ENCODE data around the gene FLT1.

Gene FLT1, protein sequence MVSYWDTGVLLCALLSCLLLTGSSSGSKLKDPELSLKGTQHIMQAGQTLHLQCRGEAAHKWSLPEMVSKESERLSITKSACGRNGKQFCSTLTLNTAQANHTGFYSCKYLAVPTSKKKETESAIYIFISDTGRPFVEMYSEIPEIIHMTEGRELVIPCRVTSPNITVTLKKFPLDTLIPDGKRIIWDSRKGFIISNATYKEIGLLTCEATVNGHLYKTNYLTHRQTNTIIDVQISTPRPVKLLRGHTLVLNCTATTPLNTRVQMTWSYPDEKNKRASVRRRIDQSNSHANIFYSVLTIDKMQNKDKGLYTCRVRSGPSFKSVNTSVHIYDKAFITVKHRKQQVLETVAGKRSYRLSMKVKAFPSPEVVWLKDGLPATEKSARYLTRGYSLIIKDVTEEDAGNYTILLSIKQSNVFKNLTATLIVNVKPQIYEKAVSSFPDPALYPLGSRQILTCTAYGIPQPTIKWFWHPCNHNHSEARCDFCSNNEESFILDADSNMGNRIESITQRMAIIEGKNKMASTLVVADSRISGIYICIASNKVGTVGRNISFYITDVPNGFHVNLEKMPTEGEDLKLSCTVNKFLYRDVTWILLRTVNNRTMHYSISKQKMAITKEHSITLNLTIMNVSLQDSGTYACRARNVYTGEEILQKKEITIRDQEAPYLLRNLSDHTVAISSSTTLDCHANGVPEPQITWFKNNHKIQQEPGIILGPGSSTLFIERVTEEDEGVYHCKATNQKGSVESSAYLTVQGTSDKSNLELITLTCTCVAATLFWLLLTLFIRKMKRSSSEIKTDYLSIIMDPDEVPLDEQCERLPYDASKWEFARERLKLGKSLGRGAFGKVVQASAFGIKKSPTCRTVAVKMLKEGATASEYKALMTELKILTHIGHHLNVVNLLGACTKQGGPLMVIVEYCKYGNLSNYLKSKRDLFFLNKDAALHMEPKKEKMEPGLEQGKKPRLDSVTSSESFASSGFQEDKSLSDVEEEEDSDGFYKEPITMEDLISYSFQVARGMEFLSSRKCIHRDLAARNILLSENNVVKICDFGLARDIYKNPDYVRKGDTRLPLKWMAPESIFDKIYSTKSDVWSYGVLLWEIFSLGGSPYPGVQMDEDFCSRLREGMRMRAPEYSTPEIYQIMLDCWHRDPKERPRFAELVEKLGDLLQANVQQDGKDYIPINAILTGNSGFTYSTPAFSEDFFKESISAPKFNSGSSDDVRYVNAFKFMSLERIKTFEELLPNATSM (N-terminal part only)

GRCh38 chr13:28494778-28495537, at the start of gene FLT1:
FLT1 (minus strand) TSS chr13:28495128; CDS start chr13:28494843, 285 bp downstream.
- intact Hi-C loops (cut with DNase I; ENCODE audit: low total_unique reads) = no loop called here
- H3K9me3 ChIP-seq = no peaks in the 10 kb centered on the region
- TF ChIP-seq, protein P1, sequence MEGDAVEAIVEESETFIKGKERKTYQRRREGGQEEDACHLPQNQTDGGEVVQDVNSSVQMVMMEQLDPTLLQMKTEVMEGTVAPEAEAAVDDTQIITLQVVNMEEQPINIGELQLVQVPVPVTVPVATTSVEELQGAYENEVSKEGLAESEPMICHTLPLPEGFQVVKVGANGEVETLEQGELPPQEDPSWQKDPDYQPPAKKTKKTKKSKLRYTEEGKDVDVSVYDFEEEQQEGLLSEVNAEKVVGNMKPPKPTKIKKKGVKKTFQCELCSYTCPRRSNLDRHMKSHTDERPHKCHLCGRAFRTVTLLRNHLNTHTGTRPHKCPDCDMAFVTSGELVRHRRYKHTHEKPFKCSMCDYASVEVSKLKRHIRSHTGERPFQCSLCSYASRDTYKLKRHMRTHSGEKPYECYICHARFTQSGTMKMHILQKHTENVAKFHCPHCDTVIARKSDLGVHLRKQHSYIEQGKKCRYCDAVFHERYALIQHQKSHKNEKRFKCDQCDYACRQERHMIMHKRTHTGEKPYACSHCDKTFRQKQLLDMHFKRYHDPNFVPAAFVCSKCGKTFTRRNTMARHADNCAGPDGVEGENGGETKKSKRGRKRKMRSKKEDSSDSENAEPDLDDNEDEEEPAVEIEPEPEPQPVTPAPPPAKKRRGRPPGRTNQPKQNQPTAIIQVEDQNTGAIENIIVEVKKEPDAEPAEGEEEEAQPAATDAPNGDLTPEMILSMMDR (IDR thresholded peaks at IDR 0.05) = no peak
- H3K27ac ChIP-seq = peak within 1 kb of the TSS in 1 of 2 donors; percentile 6
- no peak for DNase-seq
- no peaks in the 10 kb centered on the region for H3K36me3 ChIP-seq
- H3K27me3 ChIP-seq = peaks cover 0 to 62% of the 10 kb centered on the region in 2 donors
- H3K4me1 ChIP-seq = peaks cover 0 to 24% (median 24%) of the 10 kb centered on the region in 4 donors
- peak within 1 kb of the TSS; percentile 46 to 49 for H3K4me3 ChIP-seq

GRCh38 chr13:28544026-28544425, 49.1 kb upstream of the FLT1 start:
- Histone ChIP-seq H3K4me1 (no peaks in the 10 kb centered on the region), H3K36me3 (no peaks in the 10 kb centered on the region), H3K27me3 (no peaks in the 10 kb centered on the region), H3K27ac (no peak overlapping the region), H3K4me3 (no peak overlapping the region), H3K9me3 (peaks cover 0 to 9% (median 0%) of the 10 kb centered on the region in 3 donors)
- TF ChIP-seq, protein P1 (IDR thresholded peaks at IDR 0.05) = no peak
- intact Hi-C loops (cut with DNase I; ENCODE audit: low total_unique reads) = no loop called here
- DNase-seq = no peak

DNA sequence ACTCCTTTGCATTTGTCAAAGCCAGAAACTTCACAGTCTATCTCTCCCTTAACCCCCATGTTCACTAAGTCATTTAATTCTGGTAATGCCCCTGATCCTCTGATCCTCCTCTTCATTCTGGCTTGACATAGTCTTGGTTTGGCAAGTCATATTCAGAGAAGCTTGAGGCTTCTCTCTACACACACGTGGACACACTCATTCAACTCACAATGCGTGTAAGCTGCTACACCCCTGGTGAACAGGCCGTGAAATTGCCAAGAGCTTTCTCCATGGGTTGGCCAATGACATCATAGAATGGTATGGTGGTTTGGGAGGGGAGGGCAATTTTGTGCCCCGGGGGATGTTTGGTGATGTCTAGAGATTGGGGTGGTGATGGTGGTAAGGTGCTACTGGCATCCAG, 47.9 kb upstream of the FLT1 start:
- no peaks in the 10 kb centered on the region for H3K4me1 ChIP-seq
- no peaks in the 10 kb centered on the region for H3K36me3 ChIP-seq
- no peak for DNase-seq
- intact Hi-C loops (cut with DNase I; ENCODE audit: low total_unique reads) = no loop called here
- TF ChIP-seq, protein P1 (IDR thresholded peaks at IDR 0.05) = no peak
- no peak overlapping the region for H3K27ac ChIP-seq
- no peak overlapping the region for H3K4me3 ChIP-seq
- no peaks in the 10 kb centered on the region for H3K27me3 ChIP-seq
- H3K9me3 ChIP-seq = peaks cover 0 to 9% (median 0%) of the 10 kb centered on the region in 3 donors

DNA sequence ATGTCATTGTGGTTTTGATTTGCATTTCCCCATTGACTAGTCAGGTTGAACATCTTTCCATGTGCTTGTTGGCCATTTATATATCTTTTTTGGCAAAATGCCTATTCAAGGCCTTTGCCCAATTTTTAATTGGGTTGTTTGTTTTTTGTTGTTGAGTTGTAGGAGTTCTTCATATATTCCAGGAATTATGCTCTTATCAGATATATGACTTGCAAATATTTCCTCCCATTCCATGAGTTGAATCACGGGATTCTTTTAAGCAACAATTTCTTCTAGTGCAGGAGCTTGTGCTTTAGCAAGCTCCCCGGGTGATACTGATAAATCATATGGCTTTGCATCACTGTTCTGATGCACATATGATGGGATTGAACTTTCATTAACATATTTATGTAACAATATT, 47.0 kb upstream of the FLT1 start:
- no peak for DNase-seq
- intact Hi-C loops (cut with DNase I; ENCODE audit: low total_unique reads) = no loop called here
- H3K4me3 ChIP-seq = no peak overlapping the region
- H3K36me3 ChIP-seq = no peaks in the 10 kb centered on the region
- no peaks in the 10 kb centered on the region for H3K27me3 ChIP-seq
- H3K27ac ChIP-seq = no peak overlapping the region
- no peaks in the 10 kb centered on the region for H3K4me1 ChIP-seq
- TF ChIP-seq, protein P1 (IDR thresholded peaks at IDR 0.05) = no peak
- peaks cover 0 to 9% (median 0%) of the 10 kb centered on the region in 3 donors for H3K9me3 ChIP-seq

GRCh38 chr13:28540612-28541011, 45.7 kb upstream of the FLT1 start:
- no peaks in the 10 kb centered on the region for H3K4me1 ChIP-seq
- peaks cover 0 to 9% (median 0%) of the 10 kb centered on the region in 3 donors for H3K9me3 ChIP-seq
- H3K36me3 ChIP-seq = no peaks in the 10 kb centered on the region
- TF ChIP-seq, protein P1 (IDR thresholded peaks at IDR 0.05) = no peak
- H3K27me3 ChIP-seq = peaks cover 0 to 2% of the 10 kb centered on the region in 2 donors
- intact Hi-C loops (cut with DNase I; ENCODE audit: low total_unique reads) = no loop called here
- no peak overlapping the region for H3K4me3 ChIP-seq
- DNase-seq = no peak
- no peak overlapping the region for H3K27ac ChIP-seq

All from tibial artery (tissue), 4 donors.